ENCODE measurements around the gene CLDND1. TPM values are rescaled to one million over a fixed set of nuclear protein-coding genes. Genes with fewer than 3 reads are reported as not detected.

The CLDND1 gene
- total and polyA plus RNA-seq, 10 of the 15 experiments (the other 5 are each of a cell fraction or from before 2014, with no cell fraction given), result 97.8 to 225 (median 152) TPM

- Histone ChIP-seq H3K79me2 (ENCODE audit: control insufficient read depth, insufficient read depth, low read length) (peaks cover 15% of the 10 kb centered on the region), H2AFZ (ENCODE audit: control insufficient read depth, low read depth, low read length) (no peak overlapping the region), H3K36me3 (ENCODE audit: control insufficient read depth in 2 of 2, insufficient read depth in 2 of 2, low read length in 1 of 2) (peaks cover 0 to 14% of the 10 kb centered on the region in 2 experiments), H3K4me1 (ENCODE audit: control insufficient read depth, insufficient read depth, low read length) (no peaks in the 10 kb centered on the region), H3K9ac (ENCODE audit: control insufficient read depth, insufficient read depth, low read length) (no peak overlapping the region), H3K4me2 (ENCODE audit: control insufficient read depth, insufficient read depth) (no peak overlapping the region), H3K9me3 (replicated peaks; ENCODE audit: control insufficient read depth, insufficient read depth, low read length) (no peaks in the 10 kb centered on the region), H3K4me3 (no peak overlapping the region), H3K27me3 (replicated peaks in 1 of 2; ENCODE audit: control insufficient read depth in 2 of 2, insufficient read depth in 2 of 2, low read length in 1 of 2) (no peaks in the 10 kb centered on the region), H3K27ac (ENCODE audit: control insufficient read depth, insufficient read depth) (no peak overlapping the region), H4K20me1 (ENCODE audit: control insufficient read depth, insufficient read depth) (no peaks in the 10 kb centered on the region)
- RAD21 ChIA-PET (ENCODE audit: unreplicated experiment), result no interaction called here
- 61% methylated on average over 4 of the region's 4 CpGs for WGBS (ENCODE audit: insufficient coverage, insufficient replicate concordance, low lambda C conversion rate, missing lambda C conversion rate)
- intact Hi-C loops (cut with micrococcal nuclease; ENCODE audit: unreplicated experiment) (no loop called here), in situ Hi-C loops (cut with MboI) (loop anchor here (10.0 kb wide), 1 partner anchor 478 kb away; the partner anchor contains the start of gene GABRR3)
- BruUV-seq (replicated peaks), result no TSS peak
- POLR2A ChIA-PET, result interaction anchor here (0.5 kb wide), 1 partner anchor 61 kb away, joined by 3 read pairs; no protein-coding TSS in a partner anchor
- TF ChIP-seq EP300 (IDR thresholded peaks at IDR 0.05; ENCODE audit: borderline replicate concordance in 1 of 2, control insufficient read depth in 1 of 2, low read depth in 2 of 2, low read length in 2 of 2), result no peak
- no peak for TF ChIP-seq ATF3 (IDR thresholded peaks at IDR 0.05; ENCODE audit: borderline replicate concordance, extremely low read depth, low read depth, low read length)
- TF ChIP-seq BCL11A (IDR thresholded peaks at IDR 0.05; ENCODE audit: low read depth, low read length), result no peak
- no peak for TF ChIP-seq ZBTB33 (IDR thresholded peaks at IDR 0.05)
- no peak for TF ChIP-seq SREBF1 (IDR thresholded peaks at IDR 0.05; ENCODE audit: low read length)
- TF ChIP-seq CREM (IDR thresholded peaks at IDR 0.05; ENCODE audit: low read depth), result no peak
- TF ChIP-seq ZNF274 (IDR thresholded peaks at IDR 0.05; ENCODE audit: insufficient read depth, insufficient read length), result no peak
- no peak for TF ChIP-seq BACH1 (IDR thresholded peaks at IDR 0.05; ENCODE audit: borderline replicate concordance)
- TF ChIP-seq, protein P1, sequence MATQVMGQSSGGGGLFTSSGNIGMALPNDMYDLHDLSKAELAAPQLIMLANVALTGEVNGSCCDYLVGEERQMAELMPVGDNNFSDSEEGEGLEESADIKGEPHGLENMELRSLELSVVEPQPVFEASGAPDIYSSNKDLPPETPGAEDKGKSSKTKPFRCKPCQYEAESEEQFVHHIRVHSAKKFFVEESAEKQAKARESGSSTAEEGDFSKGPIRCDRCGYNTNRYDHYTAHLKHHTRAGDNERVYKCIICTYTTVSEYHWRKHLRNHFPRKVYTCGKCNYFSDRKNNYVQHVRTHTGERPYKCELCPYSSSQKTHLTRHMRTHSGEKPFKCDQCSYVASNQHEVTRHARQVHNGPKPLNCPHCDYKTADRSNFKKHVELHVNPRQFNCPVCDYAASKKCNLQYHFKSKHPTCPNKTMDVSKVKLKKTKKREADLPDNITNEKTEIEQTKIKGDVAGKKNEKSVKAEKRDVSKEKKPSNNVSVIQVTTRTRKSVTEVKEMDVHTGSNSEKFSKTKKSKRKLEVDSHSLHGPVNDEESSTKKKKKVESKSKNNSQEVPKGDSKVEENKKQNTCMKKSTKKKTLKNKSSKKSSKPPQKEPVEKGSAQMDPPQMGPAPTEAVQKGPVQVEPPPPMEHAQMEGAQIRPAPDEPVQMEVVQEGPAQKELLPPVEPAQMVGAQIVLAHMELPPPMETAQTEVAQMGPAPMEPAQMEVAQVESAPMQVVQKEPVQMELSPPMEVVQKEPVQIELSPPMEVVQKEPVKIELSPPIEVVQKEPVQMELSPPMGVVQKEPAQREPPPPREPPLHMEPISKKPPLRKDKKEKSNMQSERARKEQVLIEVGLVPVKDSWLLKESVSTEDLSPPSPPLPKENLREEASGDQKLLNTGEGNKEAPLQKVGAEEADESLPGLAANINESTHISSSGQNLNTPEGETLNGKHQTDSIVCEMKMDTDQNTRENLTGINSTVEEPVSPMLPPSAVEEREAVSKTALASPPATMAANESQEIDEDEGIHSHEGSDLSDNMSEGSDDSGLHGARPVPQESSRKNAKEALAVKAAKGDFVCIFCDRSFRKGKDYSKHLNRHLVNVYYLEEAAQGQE (IDR thresholded peaks at IDR 0.05; ENCODE audit: low read depth, low read length), result no peak
- TF ChIP-seq PML (IDR thresholded peaks at IDR 0.05; ENCODE audit: low read length), result no peak
- TF ChIP-seq JUND (IDR thresholded peaks at IDR 0.05; ENCODE audit: low read depth, low read length), result no peak
- no peak for TF ChIP-seq NFXL1 (IDR thresholded peaks at IDR 0.05; ENCODE audit: borderline replicate concordance)
- no peak for TF ChIP-seq ZNF207 (IDR thresholded peaks at IDR 0.05; ENCODE audit: borderline replicate concordance)
- TF ChIP-seq TAF1 (IDR thresholded peaks at IDR 0.05; ENCODE audit: borderline replicate concordance, low read depth, low read length), result no peak
- no peak for TF ChIP-seq KDM1A (IDR thresholded peaks at IDR 0.05; ENCODE audit: borderline replicate concordance)
- TF ChIP-seq EED (IDR thresholded peaks at IDR 0.05; ENCODE audit: low read depth), result no peak
- CTCF ChIA-PET, result interaction anchor here (1.1 kb wide), 1 partner anchor 9 kb away, joined by 3 read pairs; no protein-coding TSS in a partner anchor
- ATAC-seq (no peak), FAIRE-seq (no peak), DNase-seq (ENCODE audit: low read depth, low spot score) (no peak)
- SMC1A ChIA-PET (ENCODE audit: uncharacterized antibody, unreplicated experiment), result interaction anchor here (1.7 kb wide), 1 partner anchor 53 kb away, joined by 4 read pairs; no protein-coding TSS in a partner anchor
Measured at GRCh38 chr3:98513091-98513511, 9.6 kb downstream of the CLDND1 start.
